HEK293T (cell line): ENCODE results near the gene KCNK6.

Experiments
- ARNT ChIP-seq: fragments of 450-650 bp; IDR thresholded peaks from 2 replicates; pipeline ENCODE4 v1.6.1; 2017; ENCODE audit warnings: mild to moderate bottlenecking
- BHLHE40 ChIP-seq: fragments of 450-650 bp; IDR thresholded peaks from 2 replicates; pipeline ENCODE4 v1.6.1; 2016; ENCODE audit warnings: mild to moderate bottlenecking, moderate library complexity, borderline replicate concordance
- CTBP1 ChIP-seq: fragments of 450-650 bp; IDR thresholded peaks from 2 replicates; pipeline ENCODE4 v1.6.1; 2016; ENCODE audit warnings: borderline replicate concordance
- FOXA1 ChIP-seq: fragments of 450-650 bp; IDR thresholded peaks from 2 replicates; pipeline ENCODE4 v1.6.1; 2016; ENCODE audit warnings: mild to moderate bottlenecking
- FOXK2 ChIP-seq: fragments of 450-650 bp; IDR thresholded peaks from 2 replicates; pipeline ENCODE4 v1.6.1; 2016; ENCODE audit warnings: mild to moderate bottlenecking
- FOXM1 ChIP-seq: fragments of 450-650 bp; IDR thresholded peaks from 2 replicates; pipeline ENCODE4 v1.6.1; 2017; ENCODE audit warnings: mild to moderate bottlenecking, borderline replicate concordance
- NFRKB ChIP-seq: fragments of 450-650 bp; IDR thresholded peaks from 2 replicates; pipeline ENCODE4 v1.6.1; 2016; ENCODE audit warnings: mild to moderate bottlenecking, moderate library complexity
- SP1 ChIP-seq: fragments of 450-650 bp; IDR thresholded peaks from 2 replicates; pipeline ENCODE4 v1.6.1; 2017
- SUZ12 ChIP-seq: fragments of 450-650 bp; IDR thresholded peaks from 2 replicates; pipeline ENCODE4 v1.6.1; 2016; ENCODE audit warnings: mild to moderate bottlenecking
- TARDBP ChIP-seq: fragments of 450-650 bp; IDR thresholded peaks from 2 replicates; pipeline ENCODE4 v1.6.1; 2016
- ZNF384 ChIP-seq: fragments of 450-650 bp; IDR thresholded peaks from 2 replicates; pipeline ENCODE4 v1.6.1; 2016

DNA sequence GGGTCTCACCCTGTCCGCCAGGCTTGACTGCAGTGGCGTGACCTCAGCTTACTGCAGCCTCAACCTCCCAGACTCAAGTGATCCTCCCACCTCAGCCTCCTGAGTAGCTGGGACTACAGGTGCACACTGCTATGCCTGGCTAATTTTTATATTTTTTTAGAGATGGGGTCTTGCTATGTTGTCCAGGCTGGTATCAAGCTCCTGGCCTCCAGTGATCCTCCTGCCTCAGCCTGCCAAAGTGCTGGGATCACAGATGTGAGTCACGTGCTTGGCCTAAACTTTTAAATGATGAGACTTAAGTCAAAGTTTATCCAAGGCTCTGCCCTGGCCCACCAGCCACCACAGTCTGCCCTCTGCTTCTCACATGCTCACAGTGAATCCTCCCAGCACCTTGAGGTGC lies 13.4 kb upstream of the KCNK6 start:
- TF ChIP-seq SP1 (no peak), ARNT (no peak), BHLHE40 (no peak), FOXM1 (no peak), SUZ12 (no peak), NFRKB (no peak), FOXA1 (no peak), FOXK2 (no peak), TARDBP (no peak), ZNF384 (no peak), CTBP1 (no peak)
